HepG2 (cell line): ENCODE results near the gene IKZF5. TPM values are rescaled to one million over a fixed set of nuclear protein-coding genes. Genes with fewer than 3 reads are reported as not detected.

ENCODE experiments used
- BATF2 ChIP-seq: sonication (generic); formaldehyde crosslinking; IDR thresholded peaks from 2 replicates; pipeline ENCODE4 v1.8.0; 2022; ENCODE audit warnings: mild to moderate bottlenecking, missing genetic modification reagents, moderate library complexity
- CSRNP2 ChIP-seq: sonication (generic); formaldehyde crosslinking; conservative IDR thresholded peaks from 2 replicates; pipeline ENCODE4 v1.8.0; 2022; ENCODE audit warnings: low read depth, missing genetic modification reagents
- ELF3 ChIP-seq: IDR thresholded peaks from 2 replicates; pipeline ENCODE4 v1.6.1; 2016; ENCODE audit warnings: missing genetic modification reagents, missing compliant biosample characterization
- ELK4 ChIP-seq: sonication (generic); formaldehyde crosslinking; IDR thresholded peaks from 2 replicates; pipeline ENCODE4 v1.9.0; 2021; ENCODE audit warnings: missing genetic modification reagents, borderline replicate concordance
- ERF ChIP-seq: IDR thresholded peaks from 2 replicates; pipeline ENCODE4 v1.6.1; 2018; ENCODE audit warnings: missing biosample characterization, missing genetic modification reagents
- GATAD1 ChIP-seq: IDR thresholded peaks from 2 replicates; pipeline ENCODE4 v1.6.1; 2016; ENCODE audit warnings: missing genetic modification reagents, missing compliant biosample characterization
- GMEB2 ChIP-seq: IDR thresholded peaks from 2 replicates; pipeline ENCODE4 v1.6.1; 2016; ENCODE audit warnings: missing biosample characterization, missing genetic modification reagents, low read depth
- GTF2F1 ChIP-seq: fragments of 150-350 bp; IDR thresholded peaks from 2 replicates; pipeline ENCODE4 v1.6.1; 2014; ENCODE audit warnings: low read length
- MAF1 ChIP-seq: sonication (generic); formaldehyde crosslinking; IDR thresholded peaks from 2 replicates; pipeline ENCODE4 v1.5.0; 2020; ENCODE audit warnings: missing genetic modification reagents, borderline replicate concordance
- MTA1 ChIP-seq: sonication (generic); formaldehyde crosslinking; IDR thresholded peaks from 2 replicates; pipeline ENCODE4 v1.4.0; 2020; ENCODE audit warnings: missing genetic modification reagents, mild to moderate bottlenecking, borderline replicate concordance
- NR2C2 ChIP-seq: sonication (generic); formaldehyde crosslinking; IDR thresholded peaks from 2 replicates; pipeline ENCODE4 v1.4.0; 2020; ENCODE audit warnings: missing genetic modification reagents, mild to moderate bottlenecking, moderate library complexity, borderline replicate concordance
- SNRNP70 ChIP-seq: fragments of 200-400 bp; formaldehyde crosslinking; IDR thresholded peaks from 2 replicates; pipeline ENCODE4 v1.6.1; 2017; ENCODE audit warnings: mild to moderate bottlenecking, low read depth, low read length, moderate library complexity
- XBP1 ChIP-seq: sonication (generic); formaldehyde crosslinking; IDR thresholded peaks from 2 replicates; pipeline ENCODE4 v1.5.0; 2020; ENCODE audit warnings: missing genetic modification reagents
- ZBTB46 ChIP-seq: sonication (generic); formaldehyde crosslinking; IDR thresholded peaks from 2 replicates; pipeline ENCODE4 v1.4.0; 2020; ENCODE audit warnings: mild to moderate bottlenecking, missing genetic modification reagents, borderline replicate concordance
- ZNF383 ChIP-seq: sonication (generic); formaldehyde crosslinking; IDR thresholded peaks from 2 replicates; pipeline ENCODE4 v1.4.0; 2020; ENCODE audit warnings: missing genetic modification reagents, mild to moderate bottlenecking, borderline replicate concordance
- ZNF432 ChIP-seq: sonication (generic); formaldehyde crosslinking; IDR thresholded peaks from 2 replicates; pipeline ENCODE4 v1.5.0; 2020; ENCODE audit warnings: missing genetic modification reagents, mild to moderate bottlenecking, borderline replicate concordance
- ZNF552 ChIP-seq: sonication (generic); formaldehyde crosslinking; IDR thresholded peaks from 2 replicates; pipeline ENCODE4 v1.9.0; 2022; ENCODE audit warnings: missing genetic modification reagents, mild to moderate bottlenecking, borderline replicate concordance
- ZNF713 ChIP-seq: sonication (generic); formaldehyde crosslinking; IDR thresholded peaks from 2 replicates; pipeline ENCODE4 v1.4.0; 2020; ENCODE audit warnings: mild to moderate bottlenecking, missing genetic modification reagents
- polyA plus RNA-seq, 8 experiments: library from polyadenylated mRNA; depleted of rRNA in 3 of 8; stranded (reverse) in 7 of 8; unstranded in 1 of 8; fragments of >200 nt; fragmentation: Illumina TruSeq in 4 of 8; extraction: Trizol in 4 of 8; gene quantifications; 2 replicates each; pipeline versions ENCODE4 v1.2.1 to v1.2.3, GENCODE V29; 2011 to 2016; ENCODE audit warnings: low read depth in 4 of 8, missing spikeins in 1 of 8, mixed read lengths in 1 of 8; ENCODE audit not compliant: insufficient read depth in 1 of 8
- total RNA-seq, 5 experiments: library from RNA; depleted of rRNA; stranded (reverse); fragments of >200 nt; fragmentation: Illumina TruSeq; extraction: Trizol; gene quantifications; 2 replicates each; pipeline ENCODE4 v1.2.3, GENCODE V29; 2016; ENCODE audit warnings: low read depth in 1 of 5

Gene IKZF5
- total and polyA plus RNA-seq, 2 of the 13 experiments (the other 11 are each of a cell fraction or from before 2014, with no cell fraction given): 3.7 to 12.0 TPM

- TF ChIP-seq XBP1 (CRISPR knock-in tag): no peak
- no peak for TF ChIP-seq ZNF552 (CRISPR knock-in tag)
- no peak for TF ChIP-seq GMEB2 (CRISPR knock-in tag)
- TF ChIP-seq NR2C2 (CRISPR knock-in tag): no peak
- TF ChIP-seq ZBTB46 (CRISPR knock-in tag): no peak
- 0 out of 2 replicates have a peak, but pooled peaks have one; percentile 38 for TF ChIP-seq MAF1 (CRISPR knock-in tag)
- no peak for TF ChIP-seq SNRNP70
- peak; percentile 14; the same call in 1 of the 2 replicates for TF ChIP-seq ELF3
- TF ChIP-seq ZNF383 (CRISPR knock-in tag): no peak
- TF ChIP-seq ELK4 (CRISPR knock-in tag): no peak
- no peak for TF ChIP-seq MTA1 (CRISPR knock-in tag)
- no peak for TF ChIP-seq ZNF713 (CRISPR knock-in tag)
- TF ChIP-seq ZNF432 (CRISPR knock-in tag): no peak
- TF ChIP-seq GATAD1 (CRISPR knock-in tag): no peak
- TF ChIP-seq CSRNP2 (CRISPR knock-in tag): no peak
- TF ChIP-seq ERF (CRISPR knock-in tag): no peak
- TF ChIP-seq GTF2F1: no peak
- no peak for TF ChIP-seq BATF2
These were observed 27.5 kb downstream of the IKZF5 start (continued) for GRCh38 chr10:122981066-122981464.
